ENCODE measurements around the gene RGMA.

Gene RGMA

DNA sequence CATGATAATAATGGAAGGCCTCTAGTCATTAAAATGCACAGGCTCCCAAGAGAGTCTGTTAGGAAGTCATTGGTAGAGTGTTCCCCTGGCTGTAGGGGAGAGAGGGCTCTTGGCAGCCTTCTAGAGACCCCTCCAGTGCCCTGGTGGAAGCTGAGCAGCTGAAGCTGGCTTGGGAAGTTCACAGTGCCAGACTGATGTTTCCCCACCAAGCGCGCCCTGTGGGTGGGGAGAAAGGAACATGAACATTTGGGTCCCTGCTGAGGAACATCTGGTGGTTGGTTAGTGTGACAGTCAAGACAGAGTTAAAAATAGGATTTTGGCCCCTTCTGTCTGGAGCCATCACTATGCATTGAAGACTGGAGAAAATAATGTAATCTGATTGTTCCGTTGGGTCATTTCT, 37.1 kb upstream of the RGMA start:
- H3K9ac ChIP-seq = no peak overlapping the region
- no peaks in the 10 kb centered on the region for H3K79me2 ChIP-seq (ENCODE audit: insufficient read depth, low read depth)
- no peak overlapping the region for H3K4me3 ChIP-seq (IDR thresholded peaks at IDR 0.05; ENCODE audit: insufficient read depth, low read depth, low read length)
- H3K36me3 ChIP-seq (ENCODE audit: insufficient read depth) = no peaks in the 10 kb centered on the region
- no peak overlapping the region for H2AFZ ChIP-seq (ENCODE audit: low read depth)
- H3K4me2 ChIP-seq = no peak overlapping the region
- no peak overlapping the region for H3K27ac ChIP-seq
- H4K20me1 ChIP-seq (ENCODE audit: insufficient read depth) = no peaks in the 10 kb centered on the region
- no peaks in the 10 kb centered on the region for H3K4me1 ChIP-seq (ENCODE audit: low read depth, poor library complexity, severe bottlenecking)
- TF ChIP-seq, protein P1, sequence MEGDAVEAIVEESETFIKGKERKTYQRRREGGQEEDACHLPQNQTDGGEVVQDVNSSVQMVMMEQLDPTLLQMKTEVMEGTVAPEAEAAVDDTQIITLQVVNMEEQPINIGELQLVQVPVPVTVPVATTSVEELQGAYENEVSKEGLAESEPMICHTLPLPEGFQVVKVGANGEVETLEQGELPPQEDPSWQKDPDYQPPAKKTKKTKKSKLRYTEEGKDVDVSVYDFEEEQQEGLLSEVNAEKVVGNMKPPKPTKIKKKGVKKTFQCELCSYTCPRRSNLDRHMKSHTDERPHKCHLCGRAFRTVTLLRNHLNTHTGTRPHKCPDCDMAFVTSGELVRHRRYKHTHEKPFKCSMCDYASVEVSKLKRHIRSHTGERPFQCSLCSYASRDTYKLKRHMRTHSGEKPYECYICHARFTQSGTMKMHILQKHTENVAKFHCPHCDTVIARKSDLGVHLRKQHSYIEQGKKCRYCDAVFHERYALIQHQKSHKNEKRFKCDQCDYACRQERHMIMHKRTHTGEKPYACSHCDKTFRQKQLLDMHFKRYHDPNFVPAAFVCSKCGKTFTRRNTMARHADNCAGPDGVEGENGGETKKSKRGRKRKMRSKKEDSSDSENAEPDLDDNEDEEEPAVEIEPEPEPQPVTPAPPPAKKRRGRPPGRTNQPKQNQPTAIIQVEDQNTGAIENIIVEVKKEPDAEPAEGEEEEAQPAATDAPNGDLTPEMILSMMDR (conservative IDR thresholded peaks at IDR 0.05; ENCODE audit: low read depth, low read length) = no peak
- H3K27me3 ChIP-seq (ENCODE audit: insufficient read depth, low read depth) = no peaks in the 10 kb centered on the region

DNA sequence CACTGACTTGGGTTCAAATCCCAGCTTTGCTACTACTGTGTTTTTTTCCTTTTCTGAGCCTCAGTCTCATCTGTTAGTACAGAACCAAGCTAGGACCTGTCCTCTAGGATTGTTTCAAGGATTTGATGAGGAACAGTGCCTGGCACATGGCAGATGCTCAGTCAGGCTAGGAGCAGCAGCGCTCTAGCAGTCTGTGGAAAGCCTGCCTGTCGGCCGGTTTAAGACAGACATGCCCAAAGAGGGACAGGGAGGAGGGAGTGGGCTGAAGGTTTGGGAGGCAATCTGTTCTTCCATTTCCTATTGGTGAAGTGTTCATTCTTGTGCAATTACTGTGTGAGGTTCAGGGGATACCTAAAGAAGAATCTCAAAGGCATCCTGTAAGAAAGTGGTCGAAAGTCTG, 35.1 kb upstream of the RGMA start:
- no peak overlapping the region for H3K4me2 ChIP-seq
- no peaks in the 10 kb centered on the region for H3K36me3 ChIP-seq (ENCODE audit: insufficient read depth)
- TF ChIP-seq, protein P1 (conservative IDR thresholded peaks at IDR 0.05; ENCODE audit: low read depth, low read length) = no peak
- H4K20me1 ChIP-seq (ENCODE audit: insufficient read depth) = no peaks in the 10 kb centered on the region
- no peaks in the 10 kb centered on the region for H3K27me3 ChIP-seq (ENCODE audit: insufficient read depth, low read depth)
- no peak overlapping the region for H2AFZ ChIP-seq (ENCODE audit: low read depth)
- no peak overlapping the region for H3K4me3 ChIP-seq (IDR thresholded peaks at IDR 0.05; ENCODE audit: insufficient read depth, low read depth, low read length)
- no peaks in the 10 kb centered on the region for H3K4me1 ChIP-seq (ENCODE audit: low read depth, poor library complexity, severe bottlenecking)
- H3K27ac ChIP-seq = no peak overlapping the region
- H3K79me2 ChIP-seq (ENCODE audit: insufficient read depth, low read depth) = no peaks in the 10 kb centered on the region
- no peak overlapping the region for H3K9ac ChIP-seq

DNA sequence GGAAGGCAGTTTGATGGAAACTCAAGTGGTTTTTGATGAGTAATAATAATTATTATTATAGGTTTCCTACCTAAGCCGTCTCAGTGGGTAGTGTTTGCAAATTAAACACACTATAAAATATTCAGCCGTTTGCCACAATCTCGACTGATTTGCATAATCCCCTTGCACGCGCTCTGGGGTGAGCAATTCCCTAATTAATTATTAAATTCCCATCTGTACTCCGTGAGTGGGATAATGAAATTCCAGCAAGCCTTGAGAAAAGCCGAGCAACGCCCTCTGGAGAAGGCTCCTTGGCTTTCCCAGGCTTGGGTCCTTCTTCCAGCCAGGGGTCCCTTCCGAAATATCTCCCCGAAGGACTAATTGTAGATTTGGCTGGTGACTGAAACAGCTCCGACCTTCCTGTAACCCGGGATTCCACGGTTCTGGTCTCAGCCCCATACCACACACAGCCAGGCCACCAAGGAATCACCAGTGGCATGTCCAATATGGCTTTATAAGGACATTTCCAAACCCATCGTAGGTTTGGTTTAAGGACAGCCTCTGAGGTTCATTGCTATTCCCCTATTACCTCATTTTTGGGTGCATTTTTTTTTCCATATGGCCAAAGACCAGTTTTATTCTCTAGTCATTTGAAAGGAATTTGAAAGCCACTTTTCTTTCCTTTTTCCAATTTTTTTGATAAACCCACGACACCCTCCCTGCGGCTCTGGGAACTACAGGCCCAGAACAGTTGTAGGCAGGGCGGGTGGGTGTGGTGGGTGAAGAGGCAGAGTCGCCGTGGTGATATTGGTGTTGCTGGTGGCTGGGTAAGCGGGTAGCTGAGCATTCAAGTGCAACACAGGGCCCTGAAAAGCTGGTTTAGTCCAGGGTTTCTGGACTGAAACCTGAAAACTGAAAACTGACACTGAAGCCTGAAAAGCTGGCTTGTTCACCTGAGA, 33.2 kb upstream of the RGMA start:
- Histone ChIP-seq H3K36me3 (ENCODE audit: insufficient read depth) (no peaks in the 10 kb centered on the region), H3K4me3 (IDR thresholded peaks at IDR 0.05; ENCODE audit: insufficient read depth, low read depth, low read length) (no peak overlapping the region), H4K20me1 (ENCODE audit: insufficient read depth) (no peaks in the 10 kb centered on the region), H3K4me2 (no peak overlapping the region), H3K27ac (no peak overlapping the region), H3K4me1 (ENCODE audit: low read depth, poor library complexity, severe bottlenecking) (no peaks in the 10 kb centered on the region), H2AFZ (ENCODE audit: low read depth) (no peak overlapping the region), H3K9ac (no peak overlapping the region), H3K79me2 (ENCODE audit: insufficient read depth, low read depth) (no peaks in the 10 kb centered on the region), H3K27me3 (ENCODE audit: insufficient read depth, low read depth) (no peaks in the 10 kb centered on the region)
- TF ChIP-seq, protein P1 (conservative IDR thresholded peaks at IDR 0.05; ENCODE audit: low read depth, low read length) = no peak

DNA sequence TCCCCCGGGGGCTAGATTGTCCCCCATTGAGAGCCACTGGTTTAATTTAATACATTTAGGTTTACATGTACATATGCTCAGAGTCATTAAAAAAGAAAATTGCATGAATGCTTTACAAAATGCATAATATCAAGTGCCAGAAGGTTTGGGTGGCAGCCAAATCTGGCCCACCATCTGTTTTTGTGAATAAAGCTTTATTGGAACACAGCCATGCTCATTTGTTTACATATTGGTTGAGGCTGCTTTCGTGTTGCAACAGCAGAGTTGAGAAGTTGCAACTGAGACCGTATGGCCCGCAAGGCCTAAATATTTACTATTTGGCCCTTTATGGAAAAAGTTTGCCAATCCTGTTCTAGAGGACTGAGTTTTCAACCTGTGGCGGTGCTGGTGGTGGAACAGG, 32.1 kb upstream of the RGMA start:
- H3K36me3 ChIP-seq (ENCODE audit: insufficient read depth) = no peaks in the 10 kb centered on the region
- H2AFZ ChIP-seq (ENCODE audit: low read depth) = no peak overlapping the region
- H3K4me2 ChIP-seq = no peak overlapping the region
- no peaks in the 10 kb centered on the region for H3K27me3 ChIP-seq (ENCODE audit: insufficient read depth, low read depth)
- no peak overlapping the region for H3K9ac ChIP-seq
- TF ChIP-seq, protein P1 (conservative IDR thresholded peaks at IDR 0.05; ENCODE audit: low read depth, low read length) = no peak
- H3K4me3 ChIP-seq (IDR thresholded peaks at IDR 0.05; ENCODE audit: insufficient read depth, low read depth, low read length) = no peak overlapping the region
- H3K79me2 ChIP-seq (ENCODE audit: insufficient read depth, low read depth) = no peaks in the 10 kb centered on the region
- no peaks in the 10 kb centered on the region for H3K4me1 ChIP-seq (ENCODE audit: low read depth, poor library complexity, severe bottlenecking)
- no peaks in the 10 kb centered on the region for H4K20me1 ChIP-seq (ENCODE audit: insufficient read depth)
- no peak overlapping the region for H3K27ac ChIP-seq
